Activated T-cell treated with anti-CD3 and anti-CD28 coated beads, Interleukin-2, amount 50 U/mL, for 1 hour (primary cell): Measurements from ENCODE around the gene MUC20.
"Not testable (repeated sequence)": the region's sequence is repeated elsewhere in the genome, so short reads cannot be mapped to it uniquely, and the experiment has no call there.

ENCODE experiments used
- DNase-seq: peaks from one replicate; pipeline ENCODE4 v3.0.0-alpha.2; 2020

MUC20 gene

DNA sequence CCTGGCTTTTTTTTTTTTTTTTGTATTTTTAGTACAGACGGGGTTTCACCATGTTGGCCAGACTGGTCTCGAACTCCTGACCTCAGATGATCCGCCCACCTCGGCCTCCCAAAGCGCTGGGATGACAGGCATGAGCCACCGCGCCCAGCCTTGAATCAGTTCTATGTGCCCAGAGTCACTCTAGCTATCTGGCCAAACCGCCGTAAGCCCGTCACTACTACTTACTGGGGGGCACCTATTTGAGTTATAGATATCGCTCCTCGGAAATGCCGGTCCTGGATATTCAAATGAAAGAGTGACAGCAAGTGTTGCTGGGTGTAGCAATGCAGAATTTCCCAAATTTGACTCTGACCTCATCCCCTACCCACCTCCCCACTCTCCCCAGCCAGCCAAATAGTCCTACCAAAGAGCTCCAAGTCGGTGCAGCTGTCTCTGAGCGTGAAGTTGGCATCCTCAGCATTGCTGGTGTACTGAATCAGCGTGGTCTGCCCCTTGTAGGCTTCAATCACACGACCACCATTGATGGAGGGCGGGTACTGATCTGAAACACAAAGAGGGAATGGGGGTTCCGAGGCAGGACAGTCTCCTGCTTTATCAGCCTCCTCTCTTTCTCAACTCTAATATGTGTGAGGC is 38.1 kb downstream of the MUC20 start:
- DNase-seq = no peak

DNA sequence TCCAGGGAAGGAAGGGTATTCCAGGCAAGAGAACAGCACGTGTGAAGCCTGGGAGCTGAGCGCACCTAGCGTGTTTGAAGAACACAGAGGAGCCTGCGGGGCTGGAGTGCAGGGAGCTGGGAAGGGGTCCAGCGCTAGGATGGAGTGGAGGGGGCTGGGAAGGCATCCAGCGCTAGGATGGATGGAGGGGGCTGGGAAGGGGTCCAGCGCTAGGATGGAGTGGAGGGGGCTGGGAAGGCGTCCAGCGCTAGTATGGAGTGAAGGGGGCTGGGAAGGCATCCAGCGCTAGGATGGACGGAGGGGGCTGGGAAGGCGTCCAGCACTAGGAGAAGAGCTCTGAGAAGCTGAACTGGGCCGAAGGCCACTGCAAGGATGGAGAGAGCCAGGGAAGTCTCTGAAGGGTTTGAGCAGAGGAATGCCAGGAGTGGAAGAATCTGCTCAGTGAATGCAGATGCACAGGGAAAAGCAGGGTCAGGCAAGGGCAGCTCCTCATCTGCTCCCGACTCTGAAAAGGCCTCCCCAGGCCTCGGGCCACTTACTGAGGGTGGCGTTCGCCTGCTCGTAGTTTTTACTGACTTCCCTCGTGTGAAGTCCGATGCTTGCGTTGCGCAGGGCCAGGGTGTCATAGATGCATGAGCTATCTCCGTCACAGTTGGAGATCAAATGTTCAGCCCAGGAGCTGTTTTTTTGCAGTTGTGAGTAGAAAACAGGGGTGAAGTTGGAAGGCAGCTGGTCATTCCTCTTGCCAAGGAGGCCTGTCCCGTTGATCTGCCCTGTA is 39.8 kb downstream of the MUC20 start:
- DNase-seq = no peak

DNA sequence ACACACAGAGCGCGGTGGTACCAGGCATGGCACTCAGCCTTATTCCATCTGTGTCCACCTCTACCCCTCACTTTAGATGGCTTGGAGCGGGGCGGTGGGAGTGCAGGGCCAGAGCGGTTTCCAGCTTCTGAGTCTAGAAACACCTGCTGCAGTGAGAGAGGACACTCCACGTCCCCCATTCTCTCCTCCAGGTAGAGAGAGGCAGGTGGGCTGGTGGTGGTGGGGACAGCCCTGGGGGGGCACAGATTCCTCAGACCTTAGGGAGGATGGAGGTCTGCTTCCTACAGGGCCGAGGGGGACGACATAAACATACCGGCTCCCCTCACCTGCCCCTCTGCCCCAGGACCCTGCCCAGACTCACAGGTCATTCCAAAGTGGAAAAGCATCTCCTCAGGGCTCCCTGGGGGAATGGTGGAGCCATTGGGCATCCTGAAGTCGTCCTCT is 40.4 kb downstream of the MUC20 start:
- DNase-seq = no peak

DNA sequence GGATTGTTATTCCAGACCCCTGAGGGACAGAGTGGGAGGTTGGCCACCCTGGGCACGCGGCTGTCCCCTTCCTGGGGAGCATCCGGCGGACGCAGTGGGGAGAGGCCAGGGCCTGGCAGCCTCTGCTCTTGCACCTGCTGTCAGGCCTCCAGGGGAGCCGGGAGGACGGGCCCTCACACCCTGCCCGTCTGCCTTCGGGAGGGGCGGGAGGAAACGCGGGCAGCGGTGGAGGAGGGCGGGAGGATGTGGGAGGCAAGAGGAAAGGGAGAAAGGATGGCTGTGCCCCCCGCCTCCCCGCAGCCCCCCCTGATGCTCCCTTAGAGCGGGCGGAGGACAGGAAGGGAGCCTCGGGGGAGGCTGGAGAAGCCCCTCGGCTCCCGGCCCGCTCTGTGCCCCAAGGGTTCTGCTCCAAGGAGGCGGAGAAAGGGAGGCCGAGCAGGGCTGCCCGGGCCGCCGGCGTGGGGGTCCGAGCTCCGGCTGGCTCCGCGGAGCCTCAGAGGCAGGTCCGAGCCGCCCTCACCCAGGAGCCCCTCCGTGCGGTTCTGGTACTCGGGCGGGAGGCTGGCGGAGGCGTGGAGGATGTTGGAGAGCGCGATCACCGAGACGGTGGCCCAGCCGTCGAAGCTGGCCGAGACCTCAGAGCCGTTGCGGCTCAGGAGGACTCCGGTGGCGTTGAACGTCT is 40.9 kb downstream of the MUC20 start:
- no peak for DNase-seq

DNA sequence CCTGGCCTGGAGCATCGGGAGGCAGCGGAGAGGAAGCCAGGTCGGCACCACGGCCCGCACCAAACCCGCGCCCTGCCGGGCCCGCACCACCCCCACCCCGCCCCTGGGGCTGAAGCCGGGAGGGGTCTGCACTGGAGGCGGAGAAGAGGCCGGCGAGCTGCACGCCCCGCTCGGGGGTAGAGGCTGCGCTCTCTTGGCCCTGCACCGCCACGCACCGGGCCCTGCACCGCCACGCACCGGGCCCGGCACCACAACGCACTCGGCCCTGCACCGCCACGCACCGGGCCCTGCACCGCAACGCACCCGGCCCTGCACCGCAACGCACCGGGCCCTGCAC is 41.4 kb downstream of the MUC20 start:
- DNase-seq = no peak

DNA sequence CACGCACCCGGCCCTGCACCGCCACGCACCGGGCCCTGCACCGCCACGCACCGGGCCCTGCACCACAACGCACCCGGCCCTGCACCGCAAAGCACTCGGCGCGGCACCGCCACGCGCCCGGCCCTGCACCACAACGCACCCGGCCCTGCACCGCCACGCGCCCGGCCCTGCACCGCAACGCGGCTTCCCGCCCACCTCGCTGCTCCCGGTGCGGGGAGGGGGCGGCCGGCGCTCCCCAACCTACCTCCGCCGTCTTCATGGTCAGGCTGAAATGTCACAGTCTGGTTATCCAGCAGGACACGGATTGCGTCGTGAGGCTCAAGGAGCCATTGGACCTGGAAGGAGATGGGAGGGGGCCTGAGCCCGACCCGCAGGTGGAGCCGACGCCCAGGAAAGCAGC is 41.8 kb downstream of the MUC20 start:
- DNase-seq = no peak

DNA sequence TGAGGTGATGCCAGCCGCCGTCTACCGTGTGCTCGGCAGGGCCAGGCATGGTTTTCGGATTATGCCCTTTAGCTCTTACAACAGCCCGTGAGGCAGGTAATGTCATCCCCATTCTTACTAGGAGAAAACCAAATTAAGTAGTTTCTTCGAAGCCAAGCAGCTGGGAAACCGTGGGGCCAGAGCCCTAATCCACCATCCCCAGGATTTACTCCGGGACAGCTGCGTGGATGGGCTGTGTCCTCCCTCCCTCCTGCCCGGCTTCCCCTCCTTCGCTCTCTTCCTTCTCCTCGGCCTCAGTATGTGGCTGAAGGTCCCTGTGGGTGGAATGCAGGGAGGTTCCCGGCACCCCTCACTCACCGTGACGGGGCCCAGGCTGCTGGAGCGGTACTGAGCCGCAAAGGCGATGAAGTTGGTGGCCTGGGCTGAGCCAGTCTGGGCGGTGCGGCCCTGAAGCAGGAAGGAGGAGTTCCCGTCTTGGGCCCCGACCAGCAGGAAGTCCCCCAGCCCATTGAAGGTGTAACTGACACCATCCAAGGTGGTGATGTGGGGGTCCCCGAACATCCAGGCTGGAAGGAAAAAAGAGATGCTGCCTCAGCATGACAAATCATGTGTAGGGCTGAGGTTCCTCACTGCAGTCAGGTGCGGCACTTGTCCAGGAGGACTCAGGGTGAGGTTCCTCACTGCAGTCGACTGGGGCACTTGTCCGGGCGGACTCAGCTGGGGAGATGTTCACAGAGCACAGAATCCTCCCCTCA is 42.5 kb downstream of the MUC20 start:
- DNase-seq = no peak

DNA sequence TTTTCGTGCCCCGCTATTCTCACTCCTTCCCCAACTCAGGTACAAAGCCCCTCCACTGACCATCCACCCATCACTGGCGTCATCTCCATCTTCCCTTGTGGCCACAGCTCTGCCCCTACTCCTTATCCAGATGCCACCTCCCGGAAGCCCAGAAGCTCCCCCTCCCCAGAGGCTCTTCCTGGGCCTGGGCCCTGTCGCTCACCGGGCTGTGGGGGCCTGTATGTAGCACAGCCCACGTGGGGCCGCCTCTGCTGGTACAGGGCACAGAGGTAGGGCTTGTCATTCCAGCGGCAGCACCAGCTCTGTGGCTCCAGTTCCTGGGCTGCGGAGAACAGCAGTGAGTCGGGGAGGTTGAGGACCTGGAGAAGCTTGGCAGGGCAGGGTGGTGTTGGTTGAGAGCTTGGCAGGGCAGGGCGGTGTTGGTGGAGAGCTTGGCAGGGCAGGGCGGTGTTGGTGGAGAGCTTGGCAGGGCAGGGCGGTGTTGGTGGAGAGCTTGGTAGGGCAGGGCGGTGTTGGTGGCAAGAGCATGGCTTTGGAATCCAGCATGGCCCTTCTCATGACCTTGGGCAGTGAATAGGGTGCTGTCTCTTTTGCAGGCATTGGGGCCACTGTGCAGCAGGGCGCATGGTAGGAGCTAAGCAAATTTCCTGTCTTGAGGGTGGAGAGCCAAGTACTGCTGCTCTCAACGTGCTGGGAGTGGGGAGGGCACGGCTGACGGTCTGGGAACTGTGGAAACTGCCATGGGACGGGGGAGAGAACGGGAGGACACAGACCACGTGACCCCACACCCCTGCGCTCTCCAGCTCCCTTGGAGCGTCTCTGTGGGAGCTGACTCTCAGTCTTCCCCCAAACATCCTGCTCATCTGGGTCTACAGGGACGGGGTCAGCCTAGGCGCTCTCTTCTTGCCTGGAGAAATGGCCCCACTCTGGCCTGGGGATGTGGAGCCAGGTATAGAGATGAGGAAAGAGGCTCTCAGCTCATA is 43.4 kb downstream of the MUC20 start:
- DNase-seq = no peak

DNA sequence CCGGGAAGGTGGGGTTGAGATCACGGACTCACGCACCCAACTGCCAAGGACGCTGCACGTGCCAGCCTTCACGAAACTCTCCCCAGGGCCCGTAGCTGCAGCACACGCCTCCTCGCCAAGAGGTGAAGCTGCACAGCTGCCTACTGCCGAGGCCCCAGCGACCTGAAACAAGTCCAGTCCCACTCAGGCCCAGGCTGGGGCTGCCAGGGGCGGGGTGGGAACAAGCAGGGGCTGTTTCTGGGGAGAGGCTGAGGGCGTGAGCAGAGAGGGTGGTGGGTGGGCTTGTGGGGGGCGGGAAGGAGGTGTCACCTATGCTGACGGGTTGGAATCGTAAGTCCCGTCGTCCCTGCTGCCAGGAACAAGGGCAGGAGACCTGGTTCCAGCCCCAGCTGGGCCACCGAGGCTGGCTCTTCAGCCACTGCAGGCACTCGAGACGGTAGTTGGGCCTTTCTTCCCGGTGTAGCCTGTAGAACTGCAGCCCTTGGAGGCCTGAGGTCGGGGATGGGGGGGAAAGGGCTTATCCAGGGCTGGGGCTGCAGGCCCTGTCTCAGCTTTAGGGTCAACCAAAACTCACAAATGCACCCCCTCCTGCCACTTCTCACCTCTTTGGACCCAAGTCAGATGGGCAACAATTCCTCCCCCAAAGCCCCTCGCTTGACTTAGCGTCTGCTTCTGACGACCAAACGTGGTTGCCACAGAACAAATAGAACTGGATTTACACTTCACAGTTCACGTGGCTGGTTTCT is 44.4 kb downstream of the MUC20 start:
- no peak for DNase-seq

DNA sequence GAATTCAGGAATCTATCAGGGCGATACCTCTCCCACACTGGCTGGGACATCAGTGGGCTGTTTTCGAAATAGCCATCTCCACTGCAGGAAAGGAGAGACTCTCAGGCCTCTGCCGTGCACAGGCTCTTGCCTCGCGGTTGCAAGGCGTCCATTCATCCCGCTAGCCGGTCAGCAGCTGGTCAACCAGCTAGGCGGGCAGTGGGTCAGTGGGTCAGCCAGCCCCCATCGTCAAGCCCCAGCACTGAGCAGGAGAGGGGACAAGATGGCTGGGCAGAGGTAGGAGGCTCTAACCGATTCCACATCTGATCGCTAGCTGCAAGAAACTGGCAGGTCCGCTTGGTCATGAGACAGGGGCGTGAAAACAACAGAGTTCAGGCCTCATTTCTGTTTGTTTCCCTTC is 45.9 kb downstream of the MUC20 start:
- DNase-seq = no peak

DNA sequence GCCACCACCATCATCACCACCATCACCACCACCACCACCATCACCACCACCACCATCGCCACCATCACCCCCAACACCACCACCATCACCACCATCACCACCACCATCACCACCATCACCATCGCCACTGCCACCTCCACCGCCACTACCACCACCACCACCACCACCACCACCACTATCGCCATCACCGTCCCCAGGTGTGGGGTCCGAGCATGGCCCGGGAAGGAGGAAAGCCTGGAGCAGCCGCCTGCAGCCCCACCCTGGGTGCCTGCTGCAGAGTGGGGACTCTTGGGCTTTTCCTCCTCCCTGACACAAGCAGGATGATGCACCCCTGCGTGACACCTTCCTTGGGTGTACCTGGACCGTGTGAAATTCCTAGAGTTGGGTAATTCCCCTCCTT is 47.0 kb downstream of the MUC20 start:
- no peak for DNase-seq

DNA sequence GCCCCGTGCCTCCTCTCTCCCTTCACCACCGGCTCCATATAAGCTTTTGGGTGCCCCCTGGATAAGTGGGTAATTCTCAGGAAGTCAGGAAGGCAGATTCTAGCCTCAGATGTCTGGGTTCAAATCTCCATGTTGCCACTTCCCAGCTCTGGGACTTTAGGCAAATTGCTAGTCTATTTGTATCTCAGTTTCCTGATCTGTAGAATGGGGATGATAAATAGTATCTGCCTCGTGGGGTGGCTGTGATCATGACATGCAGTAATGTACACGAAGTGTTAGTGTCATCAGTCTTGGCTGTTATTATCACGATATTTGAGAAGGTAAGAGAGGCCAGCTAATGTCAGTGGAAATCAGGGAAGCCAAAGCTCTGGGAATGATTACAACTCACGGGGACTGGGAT is 47.6 kb downstream of the MUC20 start:
- no peak for DNase-seq

DNA sequence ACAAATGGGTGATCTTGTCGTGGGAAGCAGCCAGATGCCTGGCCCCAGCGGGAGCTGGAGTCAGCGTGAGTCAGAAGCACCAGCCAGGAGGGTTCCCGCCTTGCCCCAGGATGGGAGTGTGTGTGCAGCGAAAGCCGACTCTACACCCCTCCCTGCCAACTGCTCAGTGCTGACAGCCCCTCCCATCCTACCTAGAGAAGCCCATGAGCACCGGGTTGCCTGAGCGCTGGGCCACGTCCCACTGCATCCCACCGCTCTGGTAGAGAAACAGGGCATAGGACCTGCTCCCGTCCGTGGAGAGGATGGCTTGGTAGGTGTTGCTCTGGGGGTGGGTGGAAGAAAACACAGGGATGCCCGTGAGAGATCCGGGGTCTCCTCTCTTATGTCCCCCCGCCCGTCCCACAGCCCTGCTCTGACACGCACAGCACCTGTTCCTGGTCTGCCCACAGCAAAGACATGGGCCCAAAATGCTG is 48.1 kb downstream of the MUC20 start:
- no peak for DNase-seq

DNA sequence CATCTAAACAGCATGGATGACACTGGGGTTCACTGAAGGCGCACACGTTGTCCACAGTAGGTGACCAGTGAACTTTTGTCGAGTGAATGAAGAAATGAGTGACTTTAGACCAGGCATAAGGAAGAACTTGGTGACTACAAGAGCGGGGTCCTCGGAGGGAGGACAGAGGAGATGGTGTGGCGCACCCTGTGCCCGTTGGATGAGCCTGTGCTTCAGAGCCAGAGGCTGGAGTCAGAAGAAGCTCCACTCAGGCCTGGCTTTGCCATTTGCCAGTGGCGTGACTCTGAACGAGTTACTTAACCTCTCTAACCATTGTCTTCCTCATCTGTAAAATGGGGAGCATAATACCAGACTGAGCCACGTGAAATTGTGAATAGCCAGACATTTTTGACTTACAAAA is 48.8 kb downstream of the MUC20 start:
- DNase-seq = no peak

DNA sequence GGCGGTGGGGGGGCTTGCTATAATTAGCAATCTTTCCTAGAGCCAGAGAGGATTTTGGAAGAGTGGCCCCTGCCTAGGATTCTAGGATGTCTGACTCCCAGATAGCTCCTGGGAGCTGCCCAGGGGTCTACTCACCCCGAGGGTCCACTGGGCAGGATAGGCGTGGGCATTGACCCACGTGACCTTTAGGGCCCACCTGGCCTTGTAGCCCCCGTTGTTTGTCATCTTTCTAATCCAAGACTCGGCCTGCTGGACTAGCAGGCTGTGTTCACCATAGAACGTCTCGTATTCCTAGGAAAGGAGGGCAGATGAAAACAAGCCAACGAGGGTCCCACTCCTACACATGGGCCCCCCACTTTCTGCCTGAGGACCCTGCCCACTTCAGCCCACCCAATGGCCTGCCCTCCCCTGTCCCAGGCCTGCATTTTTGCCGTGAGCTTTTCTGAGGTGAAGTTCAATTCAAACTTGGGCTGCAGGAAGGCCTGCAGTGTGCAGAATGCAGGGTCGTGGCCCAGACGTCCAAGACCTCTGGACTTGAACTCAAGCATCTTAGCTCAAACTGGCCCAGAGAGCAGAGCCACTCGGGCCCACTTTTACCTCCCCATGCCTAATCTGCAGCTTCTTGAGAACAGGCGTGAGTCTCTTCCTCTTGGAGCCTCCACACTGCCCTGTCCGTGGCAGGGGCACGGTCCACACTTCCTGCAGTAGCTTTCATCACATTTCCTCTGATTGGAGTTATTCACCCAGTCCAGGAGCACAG is 49.5 kb downstream of the MUC20 start:
- DNase-seq = no peak

DNA sequence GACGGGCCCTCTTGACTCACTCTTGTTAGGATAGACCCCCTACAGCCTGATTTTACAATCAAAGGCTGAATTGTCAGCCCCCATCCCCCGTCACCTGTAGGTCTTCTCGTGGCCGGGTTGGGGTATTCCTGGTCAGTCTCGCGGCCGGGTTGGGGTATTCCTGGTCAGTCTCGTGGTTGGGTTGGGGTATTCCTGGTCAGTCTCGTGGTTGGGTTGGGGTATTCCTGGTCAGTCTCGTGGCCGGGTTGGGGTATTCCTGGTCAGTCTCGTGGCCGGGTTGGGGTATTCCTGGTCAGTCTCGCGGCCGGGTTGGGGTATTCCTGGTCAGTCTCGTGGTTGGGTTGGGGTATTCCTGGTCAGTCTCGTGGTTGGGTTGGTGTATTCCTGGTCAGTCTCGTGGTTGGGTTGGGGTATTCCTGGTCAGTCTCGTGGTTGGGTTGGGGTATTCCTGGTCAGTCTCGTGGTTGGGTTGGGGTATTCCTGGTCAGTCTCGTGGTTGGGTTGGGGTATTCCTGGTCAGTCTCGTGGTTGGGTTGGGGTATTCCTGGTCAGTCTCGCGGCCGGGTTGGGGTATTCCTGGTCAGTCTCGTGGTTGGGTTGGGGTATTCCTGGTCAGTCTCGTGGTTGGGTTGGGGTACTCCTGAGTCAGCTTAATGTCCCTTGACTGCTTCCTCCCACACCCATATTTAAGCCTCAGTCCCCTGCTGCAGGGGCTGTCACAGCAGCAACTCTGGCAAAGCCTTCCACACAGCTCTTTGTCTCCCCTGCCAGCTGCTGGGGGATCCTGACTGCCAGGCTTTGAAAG is 50.3 kb downstream of the MUC20 start:
- DNase-seq = not testable (repeated sequence)

DNA sequence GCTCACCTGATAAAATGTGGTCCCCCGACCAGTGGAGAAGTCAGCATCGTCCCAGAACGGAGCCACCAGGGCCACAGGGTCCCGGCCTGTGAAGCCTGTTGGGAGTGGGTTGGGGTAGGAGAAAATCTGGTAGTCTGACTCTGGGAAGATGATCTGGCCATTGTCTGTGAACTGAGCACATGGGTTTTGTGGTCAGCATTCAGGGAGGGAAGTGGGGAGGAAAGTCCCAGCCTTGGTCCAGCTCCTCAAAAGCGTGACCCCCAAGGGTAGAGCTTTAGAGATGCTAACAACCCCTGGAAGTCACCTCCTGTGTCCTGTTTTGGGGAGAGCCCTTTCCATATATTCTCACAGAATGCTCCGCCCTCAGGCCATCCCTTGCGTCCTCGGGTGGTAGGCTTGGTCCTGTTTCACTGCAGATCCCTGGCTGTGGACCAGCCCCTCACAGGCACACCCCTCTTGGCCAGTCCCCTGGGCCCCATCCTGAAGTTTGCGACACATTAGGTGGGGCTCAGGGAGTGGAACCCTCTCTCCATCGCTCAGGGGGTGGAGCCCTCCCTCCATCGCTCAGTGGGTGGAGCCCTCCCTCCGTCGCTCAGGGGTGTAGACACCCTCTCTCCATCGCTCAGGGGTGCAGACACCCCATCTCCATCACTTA is 51.0 kb downstream of the MUC20 start:
- DNase-seq = no peak

DNA sequence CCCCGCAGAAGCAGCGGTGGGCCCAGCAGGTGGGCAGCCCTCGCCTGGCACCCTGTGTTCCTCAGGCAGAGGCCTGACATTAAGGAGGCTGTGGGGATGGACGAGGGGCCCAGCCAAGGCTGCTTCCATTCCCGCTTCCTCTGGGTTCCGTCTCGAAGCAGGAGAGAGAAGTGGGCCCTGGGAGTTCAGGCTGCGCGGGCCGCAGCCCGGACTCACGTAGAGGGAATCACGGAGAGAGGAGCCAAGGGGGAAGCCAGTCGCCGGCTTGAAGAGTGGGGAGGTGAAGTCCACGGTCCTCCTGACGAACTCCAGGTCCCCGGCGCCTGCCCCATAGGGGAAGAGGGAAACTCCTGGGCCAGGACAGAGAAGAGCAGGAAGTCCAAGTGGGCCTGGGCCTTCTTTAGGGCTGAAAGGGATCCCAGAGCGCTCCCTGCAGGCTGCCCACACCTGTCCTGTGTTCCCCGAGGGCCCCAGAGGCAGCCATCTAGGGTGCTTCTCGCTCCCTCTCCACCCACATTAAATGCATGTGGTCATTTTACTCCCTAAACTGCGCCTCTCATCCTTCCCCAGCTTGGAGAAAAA is 53.3 kb downstream of the MUC20 start:
- DNase-seq = no peak

DNA sequence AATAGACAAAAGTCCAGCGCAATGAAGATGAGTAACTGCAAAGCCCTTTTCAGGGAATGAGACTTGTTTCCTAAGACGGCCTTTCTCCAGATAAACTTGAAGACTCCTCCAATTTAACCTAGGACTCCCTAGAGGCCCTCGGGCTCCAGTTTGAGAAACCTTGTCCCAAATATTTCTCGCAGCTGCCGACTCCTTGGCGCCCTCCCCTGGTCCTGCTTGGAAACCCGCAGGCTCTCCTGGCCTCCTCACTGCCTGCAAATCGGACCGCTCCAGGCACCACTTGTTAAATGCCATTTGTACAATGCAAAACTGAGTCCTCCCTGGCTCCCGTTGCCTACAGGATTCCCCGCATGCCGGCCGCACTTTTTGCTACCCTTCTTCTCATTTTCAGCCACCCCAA is 54.1 kb downstream of the MUC20 start:
- no peak for DNase-seq
